Stimulated activated CD8-positive, alpha-beta memory T cell treated with anti-CD3 and anti-CD28 coated beads, Interleukin-7, amount 100 ng/mL, for 24 hours (primary cell): ENCODE data around the gene PDE9A.
"Not testable (repeated sequence)": the region's sequence is repeated elsewhere in the genome, so short reads cannot be mapped to it uniquely, and the experiment has no call there.

Experiments
- DNase-seq: peaks from one replicate; pipeline ENCODE4 v3.0.0-alpha.2; 2020; ENCODE audit warnings: low read depth

The PDE9A gene

DNA sequence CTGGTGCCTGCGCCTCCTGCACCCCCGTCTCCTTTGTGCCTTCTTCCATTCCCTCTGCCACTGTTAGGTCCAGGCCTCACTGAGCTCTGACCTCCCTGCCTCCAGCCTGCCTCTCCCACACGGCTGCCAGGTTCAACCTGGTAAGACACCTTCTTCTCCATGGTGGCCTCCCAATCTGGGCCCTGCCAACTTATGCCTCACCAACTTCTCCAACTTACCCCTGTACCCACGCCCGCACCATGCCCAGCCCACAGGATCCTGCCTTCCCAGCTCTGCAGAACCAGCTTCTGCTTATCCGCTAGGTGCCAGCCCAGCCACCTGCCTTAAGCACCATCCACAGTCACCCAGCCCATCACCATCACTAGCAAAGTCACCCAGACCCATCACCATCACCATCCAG is 37.2 kb downstream of the PDE9A start:
- no peak for DNase-seq

DNA sequence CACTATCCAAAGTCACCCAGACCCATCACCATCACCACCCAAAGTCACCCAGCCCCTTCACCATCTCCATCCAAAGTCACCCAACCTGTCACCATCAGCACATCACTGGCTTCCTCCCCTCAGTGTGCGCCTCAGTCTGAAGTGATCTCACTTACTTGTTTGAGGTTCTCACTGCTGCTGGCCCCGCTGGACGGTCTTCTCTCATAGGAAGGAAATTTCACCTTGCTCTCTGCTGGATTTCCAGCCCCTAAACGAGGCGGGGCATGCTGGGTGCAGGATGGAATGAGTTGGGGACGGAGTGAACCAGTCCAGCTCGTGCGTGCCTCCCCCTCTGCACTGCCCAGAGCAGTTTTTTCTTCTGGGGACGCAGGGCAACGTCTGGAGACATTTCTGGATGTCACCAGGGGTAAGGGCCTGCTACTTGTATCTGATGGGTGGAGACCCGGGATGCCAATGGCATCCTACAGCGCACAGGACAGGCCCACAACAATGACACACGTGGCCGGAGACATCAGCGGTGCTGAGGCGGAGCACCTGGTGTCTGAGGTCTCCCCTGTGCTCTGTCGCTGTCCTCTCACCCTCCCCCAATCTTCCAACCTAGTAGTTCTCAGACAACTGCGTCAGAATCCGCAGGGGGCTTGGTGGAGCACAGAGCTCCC is 38.6 kb downstream of the PDE9A start:
- DNase-seq, result no peak

DNA sequence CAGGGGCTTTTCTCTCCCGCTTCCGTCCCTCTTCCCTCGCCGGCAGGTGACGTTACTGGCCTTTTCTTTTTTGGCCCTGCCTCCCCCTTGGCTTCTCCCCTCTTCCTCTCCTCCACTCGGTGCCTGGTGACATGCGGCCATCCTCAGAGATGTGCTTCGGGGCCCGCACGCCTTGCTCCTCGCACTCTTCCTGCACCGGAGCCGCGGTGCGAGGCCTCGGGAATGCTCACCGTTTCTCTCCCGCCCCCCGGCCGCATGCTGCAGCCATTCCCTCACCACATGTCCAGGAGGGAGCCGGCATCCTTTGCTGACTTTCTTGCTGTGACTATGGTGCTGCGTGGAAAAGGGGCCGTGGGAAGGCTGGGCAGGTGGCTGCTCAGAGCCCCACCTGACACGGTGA is 39.3 kb downstream of the PDE9A start:
- no peak for DNase-seq

DNA sequence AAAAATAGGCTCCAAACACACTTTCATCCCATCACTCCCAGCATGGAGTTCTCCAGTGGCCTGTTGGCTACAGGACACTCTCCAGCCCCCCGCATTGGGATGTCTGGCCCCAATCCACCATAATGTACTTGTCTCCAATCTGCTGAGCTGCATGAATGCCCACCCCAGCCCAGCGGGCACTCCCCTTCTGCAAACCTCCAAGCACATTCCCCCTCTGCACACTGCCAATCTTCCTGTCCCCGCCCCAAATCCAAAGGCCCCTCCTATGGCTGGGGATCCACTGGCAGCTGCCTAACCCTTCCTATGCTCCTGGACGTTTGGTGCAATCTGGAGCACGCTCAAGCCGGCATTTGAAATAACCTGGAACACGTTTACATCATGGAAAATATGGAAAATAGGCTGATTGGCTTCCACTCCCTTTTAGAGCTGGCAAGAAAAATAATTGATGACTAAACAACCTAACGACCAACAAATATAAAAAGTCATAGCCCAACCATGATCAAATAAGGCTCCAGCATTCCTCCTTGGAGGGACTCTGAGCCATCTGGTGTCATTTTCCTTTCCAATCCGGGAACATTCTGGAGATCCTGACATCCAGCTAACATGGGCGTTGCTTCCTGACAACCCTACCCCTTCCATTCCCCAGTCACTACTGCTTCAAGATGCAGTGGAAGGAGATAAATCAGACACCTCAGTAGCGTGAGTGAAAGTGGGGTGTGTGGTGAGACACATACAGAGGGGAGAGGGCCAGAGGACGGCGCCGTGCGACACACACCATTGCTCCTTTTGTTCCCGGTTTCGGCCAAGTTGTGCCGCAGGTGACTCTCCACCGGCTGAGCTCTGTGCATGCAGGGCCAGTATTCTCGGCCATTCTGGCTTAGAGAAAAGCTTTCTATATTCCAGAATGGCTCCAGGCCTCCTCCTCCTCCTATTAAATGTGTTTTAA is 41.6 kb downstream of the PDE9A start:
- DNase-seq, result no peak

DNA sequence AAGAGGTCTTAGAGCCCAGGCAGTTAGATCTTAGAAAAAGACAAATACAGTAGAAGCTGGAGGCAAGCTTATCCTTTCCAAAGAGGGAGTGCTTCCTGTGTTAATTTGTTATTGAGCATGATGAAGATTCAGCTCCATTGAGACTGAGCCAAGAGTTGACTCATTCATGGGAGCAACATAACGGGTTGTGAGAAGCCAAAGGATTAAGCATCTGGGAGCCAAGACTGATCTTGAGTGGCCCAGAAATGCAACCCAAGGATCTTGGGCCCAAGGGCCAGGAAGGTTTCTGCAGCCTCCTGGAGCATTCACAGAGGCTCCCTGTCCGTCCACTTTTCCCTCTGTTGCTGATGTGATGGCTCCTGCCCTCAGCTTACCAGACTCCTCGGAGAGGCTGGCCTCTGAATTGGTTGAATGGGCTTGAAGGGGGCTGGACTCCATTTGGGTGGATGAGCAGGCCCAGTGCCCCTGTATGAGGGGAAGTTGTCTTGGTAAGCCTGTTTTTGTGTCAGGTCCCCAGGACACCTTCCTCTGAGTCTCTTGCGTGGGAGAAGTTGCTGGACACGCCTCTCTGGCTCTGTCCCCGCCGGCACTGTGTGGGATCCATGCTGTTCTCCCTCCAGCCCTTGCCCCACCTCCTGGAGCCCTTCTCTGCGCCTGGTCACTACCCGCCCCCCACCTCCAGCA is 42.4 kb downstream of the PDE9A start:
- no peak for DNase-seq

DNA sequence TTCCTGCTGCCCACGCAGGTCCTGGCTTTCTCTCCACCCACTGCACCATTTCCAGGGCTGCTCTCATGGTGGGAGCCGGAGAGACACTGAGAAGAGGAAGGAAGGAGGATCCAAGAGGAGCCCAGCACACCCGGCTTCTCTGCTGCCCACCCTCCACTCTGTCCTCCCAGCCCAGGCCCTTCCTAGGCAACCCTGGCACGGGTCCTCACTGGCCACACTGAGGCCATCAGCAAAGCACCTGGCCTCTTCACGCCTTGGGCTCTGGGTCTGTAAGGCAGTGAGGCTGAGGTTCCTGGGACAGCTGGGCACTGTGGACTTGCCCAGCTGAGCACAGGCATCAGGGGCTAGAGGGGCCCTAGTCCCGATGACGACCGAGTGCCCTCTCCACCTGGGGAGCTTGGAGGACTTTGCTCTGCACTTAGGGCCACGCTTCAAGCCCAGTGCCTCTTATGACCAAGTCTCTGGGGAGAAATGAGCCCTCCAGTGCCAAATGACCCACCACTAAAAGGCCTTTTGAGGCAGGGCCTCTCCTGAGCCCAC is 43.1 kb downstream of the PDE9A start:
- no peak for DNase-seq

DNA sequence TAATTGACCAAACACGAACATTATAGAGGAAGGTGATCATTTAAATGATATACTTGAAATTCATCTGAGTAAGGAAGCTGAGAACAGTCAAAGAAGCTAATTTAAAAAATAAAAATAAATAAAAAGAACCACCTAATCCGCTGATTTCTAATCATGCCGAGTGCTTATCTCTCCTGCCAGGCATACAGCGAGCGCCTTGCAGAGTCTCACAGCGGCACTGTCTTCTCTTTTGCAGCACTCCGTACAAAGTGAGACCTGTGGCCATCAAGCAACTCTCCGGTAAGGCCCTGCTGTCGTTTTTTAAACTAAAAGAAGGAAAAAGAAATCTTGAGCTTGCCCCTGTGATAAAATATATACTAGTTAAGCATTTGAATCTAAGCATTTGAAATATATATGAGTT is 45.3 kb downstream of the PDE9A start:
- no peak for DNase-seq

DNA sequence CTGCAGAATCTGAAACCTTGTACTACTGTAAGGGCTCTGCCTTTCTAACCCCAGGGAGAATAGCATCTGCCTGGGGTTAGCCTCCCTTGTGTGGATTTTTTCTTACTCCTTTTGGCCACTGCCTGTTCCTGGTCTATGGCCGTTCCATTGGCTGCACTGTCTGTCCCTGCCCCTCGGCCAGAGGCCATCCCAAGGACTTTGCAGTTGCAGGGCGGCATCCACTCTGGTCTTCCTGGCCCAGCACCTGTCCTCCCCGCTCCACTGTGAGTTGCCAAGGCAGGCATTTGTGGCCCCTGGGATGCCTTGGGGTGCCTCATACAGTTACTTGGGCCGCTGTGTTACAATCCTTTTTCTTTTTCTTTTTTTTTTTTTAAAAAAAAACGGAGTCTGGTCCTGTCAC is 45.8 kb downstream of the PDE9A start:
- no peak for DNase-seq

DNA sequence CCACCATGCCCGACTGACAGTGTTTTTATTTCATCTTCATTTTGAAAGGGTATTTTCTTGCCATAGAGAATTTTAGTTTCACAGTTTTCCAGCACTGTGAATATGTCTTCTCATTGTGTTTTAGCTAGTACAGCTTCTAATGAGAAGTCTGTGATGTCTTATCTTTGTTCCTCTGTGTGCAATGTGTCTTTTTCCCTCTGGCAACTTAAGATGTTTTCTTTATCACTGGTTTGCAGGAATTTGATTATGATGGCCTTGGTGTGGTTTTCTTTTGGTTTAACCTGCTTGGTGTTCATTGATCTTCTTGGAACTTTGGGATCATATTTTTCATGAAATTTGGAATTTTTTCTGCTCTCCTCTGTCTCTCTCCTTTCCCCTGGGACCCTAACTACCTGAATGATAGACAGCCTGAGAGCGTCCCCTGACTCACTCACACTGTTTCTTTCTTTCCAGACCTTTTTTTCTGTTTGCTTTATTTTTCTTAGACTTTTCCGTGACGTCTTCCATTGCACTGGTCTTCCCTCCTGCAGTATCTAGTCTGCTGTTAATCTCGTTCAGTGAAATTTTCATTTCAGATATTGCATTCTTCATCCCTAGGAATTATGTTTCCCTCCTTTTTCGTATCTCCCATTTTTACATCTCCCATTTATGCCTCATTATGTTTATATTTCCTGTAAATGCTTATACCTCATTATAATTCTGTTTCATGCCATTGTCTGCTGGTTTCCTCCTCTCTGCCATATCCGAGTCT is 48.5 kb downstream of the PDE9A start:
- no peak for DNase-seq

DNA sequence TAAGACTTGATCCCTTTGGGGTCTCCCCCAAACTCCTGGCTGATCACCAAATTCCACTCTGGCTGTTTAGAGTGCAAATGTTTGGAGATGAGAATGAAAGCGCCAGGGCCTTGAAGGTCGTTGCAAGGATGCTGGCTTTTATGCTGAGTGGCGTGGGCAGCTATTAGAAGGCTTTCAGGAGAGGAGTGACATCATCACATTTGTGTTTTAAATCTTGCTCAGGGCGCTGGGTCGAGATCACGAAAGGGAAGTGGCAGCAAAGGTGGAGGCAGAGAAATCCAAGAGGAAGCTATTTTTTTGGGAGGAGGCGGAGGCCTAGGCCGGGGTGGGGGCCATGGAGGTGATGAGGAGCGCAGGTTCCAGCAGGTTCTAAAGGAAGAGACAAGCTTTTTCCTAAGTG is 49.3 kb downstream of the PDE9A start:
- no peak for DNase-seq

DNA sequence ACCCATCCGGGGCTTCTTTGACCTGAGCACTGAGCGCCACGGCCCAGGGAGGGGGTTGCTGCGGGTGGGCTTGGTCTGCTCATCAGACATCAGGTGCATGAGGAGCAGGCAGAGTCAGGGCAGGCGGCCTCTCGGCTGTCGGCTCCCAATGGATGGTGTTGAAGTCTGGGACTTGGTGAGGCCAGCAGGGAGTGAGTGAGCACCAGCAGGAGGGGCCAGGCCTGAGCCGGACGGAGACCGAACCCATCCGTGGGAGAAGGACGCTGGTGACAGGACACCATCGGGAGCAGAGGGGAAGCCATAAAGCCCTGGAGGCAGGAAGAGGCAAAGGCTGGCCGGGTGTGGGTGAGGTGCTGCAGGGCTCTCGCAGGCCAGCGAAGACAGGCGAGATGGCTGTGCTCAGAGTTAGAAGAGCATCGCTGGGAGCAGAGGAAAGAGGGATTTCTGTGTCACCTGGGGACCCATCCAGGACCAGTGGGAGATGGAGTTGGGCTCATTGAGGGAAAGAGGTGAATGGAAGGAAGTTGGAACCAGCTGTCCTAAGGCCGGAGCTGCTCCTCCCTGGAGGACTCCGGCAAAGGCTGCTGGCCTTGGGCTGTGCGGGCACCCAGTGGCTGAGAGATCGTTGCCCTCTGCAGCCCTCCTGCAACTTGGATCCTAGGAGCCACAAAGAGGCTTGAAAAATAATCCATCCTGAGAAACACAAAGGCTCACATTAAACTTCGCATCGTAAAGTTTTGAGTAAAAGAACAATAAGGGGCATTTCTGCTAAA is 49.9 kb downstream of the PDE9A start:
- DNase-seq, result no peak

DNA sequence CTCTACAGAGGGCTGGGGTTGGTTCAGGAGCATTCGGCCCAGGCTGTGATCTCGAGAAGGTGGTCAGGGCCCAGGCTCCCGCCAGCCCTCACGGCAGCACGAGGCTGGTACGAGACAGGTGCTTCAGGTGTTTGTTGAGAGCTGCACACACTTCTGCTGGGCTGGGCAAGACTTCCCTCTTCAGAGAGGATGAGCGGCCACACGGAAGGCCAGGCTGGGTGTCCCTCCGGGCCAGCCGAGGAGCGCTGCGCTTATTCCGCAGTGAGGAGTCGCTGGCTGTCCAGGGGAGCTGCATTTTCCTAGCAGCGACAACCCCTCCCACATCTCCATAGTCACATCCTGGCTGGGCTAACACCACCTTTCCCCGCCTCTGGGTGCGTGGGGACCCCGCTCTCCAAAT is 50.5 kb downstream of the PDE9A start:
- DNase-seq, result no peak

DNA sequence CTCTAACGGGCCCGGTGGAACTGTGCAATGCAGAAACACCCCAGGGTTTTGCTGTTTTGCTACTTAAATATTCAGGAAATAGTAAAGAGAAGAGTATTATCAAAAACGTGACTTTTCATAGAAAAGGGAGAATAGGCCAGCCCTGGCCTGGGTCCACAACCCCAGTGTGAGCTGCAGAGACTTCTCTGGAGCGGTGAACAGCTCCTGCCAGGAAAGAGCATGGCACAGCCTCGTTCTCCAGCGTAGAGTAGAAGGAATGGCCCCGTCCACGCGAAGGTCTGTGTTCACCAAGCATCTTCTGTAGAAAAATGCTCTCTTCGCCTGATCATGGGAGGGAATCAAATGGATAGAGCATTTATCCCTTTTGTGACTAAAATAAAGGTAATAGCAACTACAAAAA is 51.4 kb downstream of the PDE9A start:
- no peak for DNase-seq

DNA sequence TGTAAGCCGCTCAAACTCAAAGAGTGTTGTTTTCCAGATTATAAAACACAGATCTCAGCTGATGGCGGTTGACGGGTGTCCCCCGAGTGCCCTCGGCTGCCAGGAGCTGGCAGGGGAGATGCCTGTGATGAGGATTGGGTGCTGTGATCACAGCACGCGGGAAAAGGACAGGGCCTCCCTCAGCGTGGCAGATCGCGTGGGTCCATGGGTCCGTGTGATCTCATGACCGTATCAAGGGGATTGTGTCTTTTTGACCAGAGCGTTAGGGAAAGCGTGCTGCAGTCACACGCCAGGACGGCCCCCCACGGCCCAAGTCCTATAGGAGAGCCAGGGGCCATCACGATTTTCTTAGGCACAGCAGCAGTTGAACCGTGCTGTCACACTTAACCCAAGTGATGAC is 51.9 kb downstream of the PDE9A start:
- no peak for DNase-seq

DNA sequence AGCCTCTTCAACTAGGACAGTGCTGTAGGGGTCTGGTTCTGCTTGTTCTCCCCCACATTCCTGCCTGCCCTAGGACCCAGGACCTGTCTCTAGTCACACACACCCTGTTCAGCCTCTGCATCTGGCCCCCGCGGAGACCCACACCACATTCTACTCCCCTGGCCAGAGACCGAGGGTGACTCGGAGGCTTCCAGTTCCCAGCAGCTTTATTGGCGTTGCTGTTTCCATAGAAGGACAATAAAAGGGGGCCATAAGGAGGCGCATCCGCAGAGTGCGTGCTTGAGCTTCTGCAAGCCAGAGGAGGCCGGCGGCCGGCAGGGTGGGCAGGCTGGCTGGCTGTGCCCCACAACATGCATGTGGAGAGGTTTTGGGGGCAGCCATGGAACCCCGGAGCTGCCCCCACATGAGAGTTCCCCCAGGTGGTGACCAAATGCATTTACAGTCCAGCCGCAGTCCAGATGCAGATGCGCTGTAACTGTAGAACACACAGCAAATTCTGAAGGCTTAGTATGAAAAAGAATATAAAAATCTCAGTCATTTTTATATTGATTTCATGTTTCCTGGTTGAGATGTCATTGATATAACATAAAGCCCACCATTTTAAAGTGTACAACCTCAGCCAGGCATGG is 52.4 kb downstream of the PDE9A start:
- DNase-seq, result no peak

DNA sequence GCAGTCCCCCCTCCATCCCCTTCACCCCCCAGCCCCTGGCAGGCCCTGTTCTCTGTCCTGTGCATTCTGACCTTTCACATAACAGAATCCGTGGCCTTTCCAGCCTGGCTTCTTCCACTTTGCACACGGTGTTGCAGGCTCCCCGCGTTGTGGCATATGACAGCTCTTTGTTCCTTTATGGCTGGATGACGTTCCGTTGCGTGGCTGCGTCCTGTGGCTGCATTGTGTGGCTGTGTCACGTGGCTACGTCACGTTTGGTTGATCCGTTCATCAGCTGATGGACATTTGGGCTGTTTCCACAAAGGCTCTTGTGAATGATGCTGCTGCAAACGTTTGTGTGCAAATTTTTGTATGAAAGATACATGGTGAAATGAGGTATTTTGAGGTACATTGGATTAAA is 53.3 kb downstream of the PDE9A start:
- DNase-seq, result no peak

DNA sequence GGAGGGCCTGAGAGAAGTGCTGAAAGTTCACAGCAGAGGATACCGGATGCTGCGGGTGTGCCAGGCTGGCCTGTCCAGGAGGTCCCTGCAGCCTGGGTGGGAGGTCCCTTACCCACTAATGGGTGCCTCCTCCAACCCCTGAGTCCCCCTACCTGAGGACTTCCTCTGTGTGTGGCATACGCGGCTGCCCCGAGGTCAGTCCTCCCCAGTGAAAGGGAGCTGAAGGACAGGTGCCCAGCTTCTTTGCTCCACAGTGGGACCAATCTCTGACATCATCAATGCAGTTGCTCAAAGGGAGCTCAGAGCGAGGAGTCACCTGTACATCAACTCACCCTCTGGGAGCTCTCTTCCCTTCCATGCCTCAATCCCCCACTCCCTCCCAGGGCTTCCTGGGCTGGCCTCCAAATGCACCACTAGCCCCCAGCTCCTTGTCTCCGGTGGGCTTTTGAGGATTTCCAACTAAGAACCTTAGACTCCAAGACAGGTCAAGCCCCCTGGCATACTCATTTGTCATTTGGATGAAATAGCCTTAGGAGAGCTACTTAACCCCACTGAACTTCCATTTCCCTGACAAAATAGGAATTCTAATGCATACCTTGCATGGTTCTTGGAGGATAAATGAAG is 53.9 kb downstream of the PDE9A start:
- DNase-seq, result no peak

DNA sequence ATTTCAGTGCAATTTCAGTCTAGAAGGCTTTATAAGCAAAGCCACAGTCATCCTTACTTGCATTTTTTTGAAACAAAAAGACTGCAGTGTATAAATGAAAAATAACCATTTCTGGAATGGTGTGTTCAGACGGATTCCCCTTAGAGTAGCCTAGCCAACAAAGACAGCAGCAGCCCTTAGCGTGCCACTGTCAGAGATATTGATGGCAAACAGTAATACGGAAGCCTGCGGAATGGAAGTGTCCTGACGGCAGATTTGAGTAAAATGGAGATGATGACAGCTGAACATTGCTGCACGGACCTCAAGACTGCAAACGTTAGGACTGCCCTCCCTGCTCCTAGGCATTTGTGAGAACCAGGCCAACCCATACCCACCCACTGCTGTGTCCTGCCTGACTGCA is 54.7 kb downstream of the PDE9A start:
- no peak for DNase-seq

DNA sequence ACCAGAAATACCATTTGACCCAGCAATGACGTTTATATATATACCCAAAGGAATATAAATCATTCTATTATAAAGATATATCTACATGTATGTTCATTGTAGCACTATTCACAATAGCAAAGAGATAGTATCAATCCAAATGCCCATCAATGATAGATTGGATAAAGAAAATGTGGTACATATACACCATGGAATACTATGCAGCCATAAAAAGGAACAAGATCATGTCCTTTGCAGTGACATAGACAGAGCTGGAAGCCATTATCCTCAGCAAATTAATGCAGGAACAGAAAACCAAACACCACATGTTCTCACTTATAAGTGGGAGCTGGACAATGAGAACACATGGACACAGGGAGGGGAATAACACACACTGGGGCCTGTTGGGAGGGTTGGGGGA is 55.5 kb downstream of the PDE9A start:
- not testable (repeated sequence) for DNase-seq

DNA sequence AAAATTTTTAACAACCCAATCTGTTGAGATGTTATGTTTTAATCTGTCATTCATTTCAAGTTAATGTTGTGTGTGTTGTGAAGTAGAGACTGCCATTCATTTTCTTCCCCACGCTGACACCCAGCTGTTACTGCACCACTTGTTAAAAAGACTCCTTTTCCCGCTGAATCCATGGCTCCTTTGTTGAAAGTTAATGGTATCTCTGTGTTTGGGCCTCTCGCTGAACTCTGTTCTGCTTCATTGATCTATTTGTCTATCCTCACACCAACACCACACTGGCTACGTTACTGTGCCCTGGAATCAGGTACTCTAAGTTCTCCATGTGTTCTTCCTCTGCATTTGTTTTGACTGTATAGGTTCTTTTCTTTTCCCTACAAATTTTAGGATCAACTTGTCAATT is 58.2 kb downstream of the PDE9A start:
- DNase-seq, result no peak
